IPS-NIHi7 (cell line): Measurements from ENCODE around the gene TAF12.
A peak's percentile ranks its signal among the peaks of the same experiment; 100 is the strongest.
"Not testable (repeated sequence)": the region's sequence is repeated elsewhere in the genome, so short reads cannot be mapped to it uniquely, and the experiment has no call there.

ENCODE experiments used
- DNase-seq: peaks from one replicate; pipeline ENCODE4 v3.0.0; 2012; ENCODE audit warnings: mixed read lengths; ENCODE audit errors: extremely low spot score

TAF12 gene

DNA sequence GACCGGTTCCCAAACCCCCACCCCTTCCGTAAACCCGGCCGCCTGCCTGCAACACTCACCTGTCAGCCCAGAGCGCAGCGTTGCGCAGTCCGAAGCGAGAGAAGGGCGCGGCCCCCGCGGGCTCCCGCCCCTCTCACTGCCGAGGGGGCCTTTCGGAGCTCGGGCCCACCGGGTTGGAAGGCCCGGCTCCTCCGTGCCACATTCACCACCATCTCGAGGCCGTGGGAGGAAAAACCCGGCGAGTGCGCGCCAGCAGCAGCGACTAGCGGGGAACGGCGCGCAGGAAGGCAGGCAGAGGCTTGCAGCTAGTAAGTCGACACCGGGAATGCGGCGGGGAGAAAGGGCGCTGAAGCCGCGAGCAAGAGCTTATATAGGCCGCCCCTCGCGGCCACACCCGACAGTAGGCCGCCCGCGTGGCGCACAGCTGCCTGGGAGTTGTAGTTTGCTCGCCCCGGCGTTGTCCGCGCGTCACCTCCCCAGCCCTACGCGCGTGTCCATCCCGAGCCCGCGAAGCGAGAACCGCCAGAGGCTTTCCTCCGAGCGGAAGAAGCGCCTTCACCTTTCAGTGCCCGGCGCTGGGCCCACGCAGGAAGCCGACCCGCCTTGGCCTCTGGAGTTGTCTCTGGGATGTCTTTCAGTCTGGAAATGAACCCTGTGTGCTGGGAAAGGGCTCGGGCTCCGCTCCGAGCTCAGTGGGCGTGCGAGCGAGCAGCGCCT, 61.2 kb downstream of the TAF12 start:
- DNase-seq = peak; percentile 97

DNA sequence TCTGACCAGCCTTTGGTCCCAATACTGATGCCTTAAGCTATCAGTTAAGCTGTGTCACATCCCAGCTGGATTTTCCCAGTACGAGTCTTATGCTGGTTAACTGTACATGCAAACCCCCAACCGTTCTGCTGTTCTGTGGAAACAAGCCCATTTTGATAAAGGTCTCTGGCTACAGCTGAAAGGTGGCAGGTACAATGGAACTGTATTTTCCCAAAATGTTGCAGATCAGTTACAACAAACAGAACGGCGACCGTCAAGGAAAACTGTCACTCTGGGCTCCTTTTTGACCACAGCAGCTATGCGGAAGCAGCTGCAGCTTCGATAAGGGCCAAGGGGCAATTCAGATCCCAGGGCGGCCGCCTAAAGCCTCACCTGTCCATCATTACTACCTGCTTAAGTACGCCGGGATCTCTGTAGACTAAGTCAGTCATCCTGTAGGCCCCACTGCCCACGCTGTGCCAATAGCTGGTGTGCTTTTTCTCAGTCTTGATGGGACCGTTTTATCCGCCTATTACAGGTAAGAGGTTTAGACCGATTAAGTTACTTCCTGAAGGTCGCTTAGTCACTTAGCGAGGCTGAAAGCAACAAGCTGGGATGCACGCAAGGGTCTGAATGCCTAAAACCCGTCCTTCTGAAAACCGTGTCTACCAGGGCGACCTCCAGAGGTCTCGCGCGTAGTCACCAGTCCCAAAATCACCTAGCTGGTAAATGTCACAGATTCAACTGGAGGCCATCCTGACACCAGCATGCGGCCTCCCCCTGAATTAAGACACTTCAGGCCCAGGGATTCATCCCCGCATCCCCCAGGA, 61.9 kb downstream of the TAF12 start:
- peak; percentile 56 for DNase-seq

DNA sequence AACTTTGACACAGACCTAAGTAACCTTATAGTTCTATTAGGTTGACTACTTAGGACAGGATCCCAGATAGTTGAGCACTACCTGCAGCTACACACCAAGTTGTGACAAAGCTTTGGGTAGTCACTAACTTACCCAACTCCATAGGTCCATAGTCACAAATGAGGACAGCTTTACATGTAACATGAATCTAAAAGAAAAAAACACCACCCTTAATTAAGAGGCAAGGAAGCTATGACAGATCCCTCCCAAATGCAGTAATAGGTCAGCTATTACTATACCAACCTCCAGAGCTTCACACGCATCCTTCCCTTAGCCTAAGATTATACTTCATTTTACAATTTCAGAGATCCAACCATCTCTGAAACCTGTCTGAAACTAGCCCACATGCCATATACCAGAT, 63.5 kb downstream of the TAF12 start:
- no peak for DNase-seq

DNA sequence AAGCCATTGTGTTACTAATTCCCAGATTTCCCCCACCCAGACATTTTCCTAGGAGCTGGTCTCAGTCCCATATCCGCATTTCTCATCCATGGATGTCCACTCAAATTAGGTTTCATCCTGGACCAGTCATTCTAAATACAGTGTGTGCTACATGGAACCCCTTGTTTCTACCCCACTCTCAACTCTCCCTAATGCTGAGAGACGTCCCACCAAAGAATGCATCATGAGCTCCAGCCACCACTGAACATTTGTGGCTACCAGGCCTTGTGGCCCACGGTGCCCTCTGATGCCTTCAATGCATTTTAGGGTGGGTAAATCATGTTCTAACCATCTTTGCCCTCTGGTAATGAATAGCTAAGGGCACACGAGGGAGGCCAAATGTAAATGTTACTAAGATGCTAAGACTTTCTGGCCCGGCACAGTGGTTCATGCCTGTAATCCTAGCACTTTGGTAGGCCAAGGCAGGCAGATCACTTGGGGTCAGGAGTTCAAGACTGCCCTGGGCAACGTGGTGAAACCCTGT, 64.1 kb downstream of the TAF12 start:
- no peak for DNase-seq

DNA sequence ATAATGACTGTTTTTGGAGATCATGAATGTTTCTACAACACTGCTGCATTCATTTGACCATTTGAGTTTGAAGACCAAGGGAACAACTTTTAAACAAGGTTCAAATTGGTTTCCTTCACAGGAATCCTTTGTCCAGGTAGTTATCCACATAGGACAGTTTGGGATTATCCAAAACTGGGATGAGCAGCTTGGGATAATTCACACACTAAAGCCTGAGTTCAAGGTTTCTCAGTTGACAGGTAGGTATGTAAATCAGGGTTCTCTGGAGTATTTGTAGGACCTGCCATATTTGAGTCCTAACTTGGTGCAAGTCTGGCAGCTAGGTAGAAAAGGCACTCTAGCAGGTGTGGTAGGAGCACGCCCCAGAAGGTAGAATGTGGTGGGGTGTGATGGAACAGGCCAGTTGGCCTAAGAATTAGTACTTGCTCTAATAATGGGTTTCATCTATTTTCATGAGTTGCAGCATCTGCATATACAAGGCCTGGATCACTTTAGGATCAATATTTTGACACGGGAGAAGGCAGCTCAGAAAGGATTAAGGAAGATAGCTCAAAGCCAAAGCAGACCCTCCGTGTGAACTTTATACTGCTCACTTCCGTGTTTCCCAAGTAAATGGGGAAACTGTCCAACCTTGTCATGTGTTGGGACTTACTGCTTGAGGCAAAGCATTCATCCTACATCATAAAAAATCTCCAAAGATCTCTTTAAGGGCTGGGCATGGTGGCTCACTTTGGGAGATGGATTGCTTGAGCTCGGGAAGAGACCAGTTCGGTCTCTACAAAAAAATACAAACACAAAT, 64.9 kb downstream of the TAF12 start:
- no peak for DNase-seq

DNA sequence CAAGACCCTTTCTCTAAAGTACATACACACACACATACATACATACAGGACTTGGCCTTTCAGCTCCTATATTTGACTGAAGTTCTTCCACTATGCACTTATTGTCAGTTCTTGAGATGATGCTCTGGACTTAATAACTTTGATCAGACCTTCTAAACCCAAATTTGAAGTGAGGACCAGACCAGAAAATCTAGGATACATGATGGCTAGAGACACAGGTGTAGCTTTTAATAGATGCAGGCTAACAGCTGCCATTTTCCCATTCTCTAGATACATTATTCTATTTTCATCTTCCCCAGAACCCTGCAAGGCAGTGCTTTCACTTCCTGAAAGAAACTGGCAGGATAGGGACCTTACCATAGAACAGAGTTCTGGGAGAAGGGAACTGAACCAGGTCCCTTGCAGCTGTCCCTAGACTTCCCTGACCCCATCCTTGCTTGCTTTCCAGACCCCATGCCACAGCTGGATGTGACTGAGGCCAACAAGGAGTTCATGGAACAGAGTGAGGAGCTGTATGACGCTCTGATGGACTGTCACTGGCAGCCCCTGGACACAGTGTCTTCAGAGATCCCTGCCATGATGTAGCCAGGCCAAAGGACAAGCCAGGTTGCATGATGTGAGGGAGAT, 65.7 kb downstream of the TAF12 start:
- no peak for DNase-seq

GRCh38 chr1:28573564-28573963, 69.3 kb downstream of the TAF12 start:
- DNase-seq = no peak

- DNase-seq = not testable (repeated sequence)
Measured at GRCh38 chr1:28572891-28573290, 70.0 kb downstream of the TAF12 start.

- DNase-seq = no peak
Measured at GRCh38 chr1:28571911-28572310, 71.0 kb downstream of the TAF12 start.

DNA sequence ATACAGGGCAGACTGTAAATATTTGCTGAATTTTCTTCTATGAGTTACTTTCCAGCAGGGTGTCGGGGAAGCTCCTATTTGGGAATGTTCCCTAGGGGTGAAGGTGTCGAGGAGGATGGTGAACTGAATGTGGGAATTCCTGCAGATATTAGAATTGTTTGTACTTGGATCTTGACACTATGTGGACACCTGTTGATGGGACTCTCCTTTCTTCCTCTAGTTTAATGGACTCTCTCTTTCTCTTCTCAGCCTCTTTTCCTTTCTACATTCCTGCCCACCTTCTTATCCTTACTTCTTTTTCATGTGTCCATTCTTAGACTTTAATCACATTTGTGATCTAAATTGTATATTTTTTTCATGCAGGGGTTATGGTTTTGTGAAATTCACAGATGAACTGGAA, 75.9 kb downstream of the TAF12 start:
- no peak for DNase-seq

GRCh38 chr1:28565726-28566125, 77.1 kb downstream of the TAF12 start:
- DNase-seq = no peak

- no peak for DNase-seq
Measured at GRCh38 chr1:28565040-28565439, 77.8 kb downstream of the TAF12 start.

DNA sequence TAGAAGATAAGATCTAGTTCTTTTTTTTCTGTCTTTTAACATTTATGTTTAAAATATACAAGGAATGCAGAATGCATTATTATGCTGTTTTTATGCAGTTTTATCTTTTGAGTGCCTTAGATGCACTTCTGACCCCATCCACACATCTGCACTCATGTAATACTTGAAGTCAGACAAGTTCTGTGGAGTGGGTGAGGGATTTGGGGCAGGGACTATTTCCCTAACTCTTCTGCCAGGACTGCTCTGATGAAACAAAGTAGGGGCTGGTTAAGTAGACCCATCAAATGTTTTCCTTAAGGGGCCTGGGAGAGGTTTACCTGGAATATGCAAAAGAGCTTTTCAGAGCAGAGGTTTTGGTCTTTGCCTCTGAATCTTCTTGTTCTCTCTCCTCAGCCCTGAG, 78.6 kb downstream of the TAF12 start:
- no peak for DNase-seq

DNA sequence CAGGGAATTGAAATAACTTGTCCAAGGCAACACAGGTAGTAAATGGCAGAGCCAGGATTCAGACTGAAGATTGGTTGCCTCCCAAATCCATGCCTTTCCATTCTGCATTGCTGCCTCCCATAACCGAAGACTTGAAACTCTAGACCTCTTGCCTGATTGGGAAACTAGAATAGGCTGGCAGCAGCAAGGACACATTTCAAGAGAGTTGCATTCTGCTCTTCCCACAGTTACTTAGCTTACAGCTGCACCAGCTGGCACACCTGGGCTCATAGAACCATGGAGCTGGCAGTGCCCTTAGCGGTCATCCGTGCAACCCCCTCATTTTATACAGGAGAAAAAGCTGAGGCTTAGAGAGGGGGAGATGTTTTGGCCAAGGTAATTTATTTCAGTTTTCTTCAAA, 82.0 kb downstream of the TAF12 start:
- no peak for DNase-seq
